GM18520 (cell line): ENCODE measurements around the gene NPIPB9.
"Not testable (repeated sequence)": the region's sequence is repeated elsewhere in the genome, so short reads cannot be mapped to it uniquely, and the experiment has no call there.

Source experiments
- ATAC-seq: cut with Tn5 transposase; IDR thresholded peaks from one replicate; pipeline ENCODE4 v1.9.1; 2021; ENCODE audit not compliant: unreplicated experiment

Gene NPIPB9

GRCh38 chr16:28751487-28751886 is at the start of gene NPIPB9:
TSS of gene NPIPB9 (plus strand) at chr16:28751787.
- not testable (repeated sequence) for ATAC-seq

- ATAC-seq: not testable (repeated sequence)
Observed at GRCh38 chr16:28704246-28704645, 47.3 kb upstream of the NPIPB9 start.

- peak; percentile 98 for ATAC-seq
Observed at GRCh38 chr16:28711220-28712083, 40.1 kb upstream of the NPIPB9 start, which contains the start of gene EIF3C. TSS of gene EIF3C (plus strand) at chr16:28711464. CDS start at chr16:28711687, 223 bp downstream.

GRCh38 chr16:28722852-28723650 is 28.5 kb upstream of the NPIPB9 start:
- ATAC-seq: not testable (repeated sequence)

- not testable (repeated sequence) for ATAC-seq
Observed at GRCh38 chr16:28731253-28731652, 20.3 kb upstream of the NPIPB9 start.

GRCh38 chr16:28732455-28733124 is 19.0 kb upstream of the NPIPB9 start:
- not testable (repeated sequence) for ATAC-seq

GRCh38 chr16:28739787-28740186 is 11.8 kb upstream of the NPIPB9 start:
- not testable (repeated sequence) for ATAC-seq

GRCh38 chr16:28740631-28741030 is 11.0 kb upstream of the NPIPB9 start:
- not testable (repeated sequence) for ATAC-seq

GRCh38 chr16:28741295-28741694 is 10.3 kb upstream of the NPIPB9 start:
- not testable (repeated sequence) for ATAC-seq

- ATAC-seq: not testable (repeated sequence)
Observed at GRCh38 chr16:28746618-28747350, 4.8 kb upstream of the NPIPB9 start.

GRCh38 chr16:28749997-28750465 is 1.6 kb upstream of the NPIPB9 start:
- peak; percentile 92 for ATAC-seq

GRCh38 chr16:28750469-28751067 is 1.0 kb upstream of the NPIPB9 start:
- not testable (repeated sequence) for ATAC-seq

- not testable (repeated sequence) for ATAC-seq
Observed at GRCh38 chr16:28781697-28782096, 30.1 kb downstream of the NPIPB9 start.

GRCh38 chr16:28782357-28782756 is 30.8 kb downstream of the NPIPB9 start:
- ATAC-seq: not testable (repeated sequence)

GRCh38 chr16:28802235-28803019 is 50.8 kb downstream of the NPIPB9 start:
- peak; percentile 60 for ATAC-seq

GRCh38 chr16:28807445-28808120 is 56.0 kb downstream of the NPIPB9 start:
- not testable (repeated sequence) for ATAC-seq

- no peak for ATAC-seq
Observed at GRCh38 chr16:28820016-28820415, 68.4 kb downstream of the NPIPB9 start.

- not testable (repeated sequence) for ATAC-seq
Observed at GRCh38 chr16:28820546-28820945, 69.0 kb downstream of the NPIPB9 start.
